GM23338 (cell line): ENCODE results near the gene AK2. TPM values are rescaled to one million over a fixed set of nuclear protein-coding genes. Genes with fewer than 3 reads are reported as not detected.
A peak's percentile ranks its signal among the peaks of the same experiment; 100 is the strongest.

Experiments
- ATAC-seq: fragments of 200-7000 bp; cut with Tn5 transposase; 3 replicates; pipeline ENCODE4 v1.9.1; 2020
- DNase-seq: peaks from one replicate; pipeline ENCODE4 v3.0.0-alpha.2; 2015; ENCODE audit warnings: low spot score
- H2AFZ ChIP-seq: fragments of 200-600 bp; sonication (generic); 2 replicates; pipeline ENCODE4 v1.8.0; 2016; ENCODE audit warnings: antibody characterized with exemption, mild to moderate bottlenecking, moderate library complexity
- H3F3A ChIP-seq: fragments of 200-600 bp; sonication (generic); replicated peaks from 2 replicates; pipeline ENCODE4 v1.8.0; 2017; ENCODE audit warnings: antibody characterized with exemption, mixed run types, low read depth
- H3K27ac ChIP-seq: fragments of 200-600 bp; sonication (generic); 2 replicates; pipeline ENCODE4 v1.6.1; 2016; ENCODE audit warnings: low read depth
- H3K27me3 ChIP-seq: fragments of 200-600 bp; sonication (generic); 2 replicates; pipeline ENCODE4 v1.8.0; 2016; ENCODE audit warnings: mild to moderate bottlenecking, mixed run types, moderate library complexity; ENCODE audit not compliant: insufficient read depth
- H3K36me3 ChIP-seq: fragments of 200-600 bp; sonication (generic); 2 replicates; pipeline ENCODE4 v1.8.0; 2016; ENCODE audit warnings: mild to moderate bottlenecking; ENCODE audit not compliant: insufficient read depth
- H3K4me1 ChIP-seq: fragments of 200-600 bp; sonication (generic); 2 replicates; pipeline ENCODE4 v1.8.0; 2016; ENCODE audit warnings: mild to moderate bottlenecking, moderate library complexity; ENCODE audit not compliant: insufficient read depth
- H3K4me2 ChIP-seq: fragments of 200-600 bp; sonication (generic); 2 replicates; pipeline ENCODE4 v1.7.1; 2017; ENCODE audit warnings: mixed run types
- H3K4me3 ChIP-seq: fragments of 200-600 bp; sonication (generic); 2 replicates; pipeline ENCODE4 v1.6.1; 2016; ENCODE audit warnings: mixed run types
- H3K79me2 ChIP-seq: fragments of 200-600 bp; sonication (generic); replicated peaks from 2 replicates; pipeline ENCODE4 v1.8.0; 2017; ENCODE audit warnings: mild to moderate bottlenecking; ENCODE audit not compliant: insufficient read depth
- H3K9me2 ChIP-seq: fragments of 200-600 bp; sonication (generic); 2 replicates; pipeline ENCODE4 v1.8.0; 2017; ENCODE audit not compliant: insufficient read depth
- H4K20me1 ChIP-seq: fragments of 200-600 bp; sonication (generic); replicated peaks from 2 replicates; pipeline ENCODE4 v1.8.0; 2017; ENCODE audit warnings: mild to moderate bottlenecking; ENCODE audit not compliant: insufficient read depth
- H3K27ac Mint-ChIP-seq: 2 replicates; pipeline ENCODE4 v1.8.0; 2020; ENCODE audit warnings: inconsistent platforms, mild to moderate bottlenecking, moderate library complexity, mixed read lengths
- H3K27me3 Mint-ChIP-seq: 3 replicates; pipeline ENCODE4 v1.8.0; 2022; ENCODE audit warnings: low read depth, mild to moderate bottlenecking, moderate library complexity, mixed read lengths, inconsistent platforms; ENCODE audit not compliant: insufficient read depth, poor library complexity
- H3K36me3 Mint-ChIP-seq: 3 replicates; pipeline ENCODE4 v1.8.0; 2021; ENCODE audit warnings: low read depth, mild to moderate bottlenecking, inconsistent platforms, moderate library complexity, mixed read lengths
- H3K4me1 Mint-ChIP-seq: 3 replicates; pipeline ENCODE4 v1.8.0; 2020; ENCODE audit warnings: mild to moderate bottlenecking, inconsistent platforms, mixed read lengths
- H3K4me3 Mint-ChIP-seq: 3 replicates; pipeline ENCODE4 v1.8.0; 2021; ENCODE audit warnings: moderate library complexity, mild to moderate bottlenecking, inconsistent platforms, mixed read lengths
- H3K9me3 Mint-ChIP-seq: 3 replicates; pipeline ENCODE4 v1.8.0; 2020; ENCODE audit warnings: moderate library complexity, mild to moderate bottlenecking, inconsistent platforms, mixed read lengths
- CREB1 ChIP-seq: fragments of 250-450 bp; sonication (Bioruptor Pico); IDR thresholded peaks from 2 replicates; pipeline ENCODE4 v1.5.0; 2020; ENCODE audit warnings: low read depth, mild to moderate bottlenecking, moderate library complexity
- ETS1 ChIP-seq: IDR thresholded peaks from 2 replicates; pipeline ENCODE4 v1.6.1; 2016; ENCODE audit warnings: antibody characterized with exemption
- EZH2 ChIP-seq: fragments of 200-600 bp; sonication (generic); IDR thresholded peaks from one replicate; pipeline ENCODE4 v1.8.0; 2017; ENCODE audit warnings: antibody characterized with exemption, mild to moderate bottlenecking, low read depth; ENCODE audit not compliant: unreplicated experiment
- EZH2phosphoT487 ChIP-seq: fragments of 200-600 bp; sonication (generic); IDR thresholded peaks from one replicate; pipeline ENCODE4 v1.8.1; 2018; ENCODE audit warnings: antibody characterized with exemption; ENCODE audit not compliant: unreplicated experiment
- NANOG ChIP-seq: IDR thresholded peaks from 2 replicates; pipeline ENCODE4 v1.6.1; 2016; ENCODE audit warnings: antibody characterized with exemption, borderline replicate concordance
- POLR2AphosphoS5 ChIP-seq: IDR thresholded peaks from 2 replicates; pipeline ENCODE4 v1.6.1; 2016; ENCODE audit warnings: antibody characterized with exemption, low read depth
- REST ChIP-seq: IDR thresholded peaks from one replicate; pipeline ENCODE4 v1.6.1; 2018; ENCODE audit warnings: antibody characterized with exemption; ENCODE audit not compliant: unreplicated experiment
- STAT1 ChIP-seq: IDR thresholded peaks from one replicate; pipeline ENCODE4 v1.6.1; 2016; ENCODE audit warnings: antibody characterized with exemption; ENCODE audit not compliant: unreplicated experiment
- ZNF114 ChIP-seq: fragments of 250-450 bp; sonication (Bioruptor Pico); IDR thresholded peaks from 2 replicates; pipeline ENCODE4 v1.5.0; 2020; ENCODE audit warnings: mild to moderate bottlenecking, moderate library complexity
- ZNF462 ChIP-seq: fragments of 250-450 bp; sonication (Bioruptor Pico); IDR thresholded peaks from 2 replicates; pipeline ENCODE4 v1.5.0; 2020; ENCODE audit warnings: mild to moderate bottlenecking, moderate library complexity
- polyA plus RNA-seq: library from polyadenylated mRNA; unstranded; fragments of >200 nt; fragmentation: Nextera tagmentation; extraction: Ambion mirVana; gene quantifications from 2 replicates; pipeline ENCODE4 v1.2.1, GENCODE V29; 2016
- total RNA-seq: library from RNA; depleted of rRNA; stranded (reverse); fragments of >200 nt; shearing (Covaris generic); gene quantifications from 2 replicates; pipeline ENCODE4 v1.2.3, GENCODE V29; 2014

Gene AK2
- total and polyA plus RNA-seq, 2 experiments from 2014 or later, result 125 to 142 TPM

GRCh38 chr1:33025761-33026160, 10.9 kb downstream of the AK2 start:
- H3K27me3 ChIP-seq, result no peaks in the 10 kb centered on the region
- peaks cover 24% of the 10 kb centered on the region for H3K36me3 ChIP-seq
- DNase-seq (no peak), ATAC-seq (no peak)
- Mint-ChIP-seq H3K4me1 (peaks cover 20% of the 10 kb centered on the region), H3K9me3 (no peaks in the 10 kb centered on the region), H3K36me3 (peaks cover 43% of the 10 kb centered on the region), H3K4me3 (no peak overlapping the region), H3K27me3 (no peaks in the 10 kb centered on the region), H3K27ac (0 out of 2 replicates have a peak overlapping the region, but pooled peaks have one; percentile 65)
- H3K4me2 ChIP-seq, result no peak overlapping the region
- no peak overlapping the region for H3K27ac ChIP-seq
- H4K20me1 ChIP-seq, result peaks cover 65% of the 10 kb centered on the region
- TF ChIP-seq EZH2, result no peak
- no peak overlapping the region for H3K4me3 ChIP-seq
- no peak overlapping the region for H2AFZ ChIP-seq
- H3F3A ChIP-seq, result no peaks in the 10 kb centered on the region
- H3K79me2 ChIP-seq, result peaks cover 65% of the 10 kb centered on the region
- peaks cover 9% of the 10 kb centered on the region; the same call in 1 of the 2 replicates for H3K4me1 ChIP-seq
- no peaks in the 10 kb centered on the region for H3K9me2 ChIP-seq

GRCh38 chr1:33025180-33025569, 11.5 kb downstream of the AK2 start:
- Histone ChIP-seq H3K4me1 (peaks cover 9% of the 10 kb centered on the region; the same call in 1 of the 2 replicates), H2AFZ (no peak overlapping the region), H4K20me1 (peaks cover 59% of the 10 kb centered on the region), H3K79me2 (peaks cover 59% of the 10 kb centered on the region), H3K36me3 (peaks cover 24% of the 10 kb centered on the region), H3F3A (no peaks in the 10 kb centered on the region), H3K4me2 (no peak overlapping the region), H3K27ac (no peak overlapping the region), H3K9me2 (no peaks in the 10 kb centered on the region), H3K27me3 (no peaks in the 10 kb centered on the region), H3K4me3 (no peak overlapping the region)
- H3K27ac Mint-ChIP-seq, result no peak overlapping the region
- no peak for ATAC-seq
- H3K4me3 Mint-ChIP-seq, result no peak overlapping the region
- H3K36me3 Mint-ChIP-seq, result peaks cover 48% of the 10 kb centered on the region
- no peaks in the 10 kb centered on the region for H3K9me3 Mint-ChIP-seq
- no peak for DNase-seq
- peaks cover 20% of the 10 kb centered on the region for H3K4me1 Mint-ChIP-seq
- no peaks in the 10 kb centered on the region for H3K27me3 Mint-ChIP-seq
- TF ChIP-seq ETS1 (no peak), EZH2 (no peak), STAT1 (no peak), POLR2AphosphoS5 (no peak), ZNF114 (CRISPR knock-in tag) (no peak), CREB1 (no peak), NANOG (no peak), ZNF462 (no peak), REST (no peak), EZH2phosphoT487 (no peak)
